NCI-H2081 treated with DMSO at 0.1 percent for 48 hours (cell line): ENCODE data around the gene BBC3.
A peak's percentile ranks its signal among the peaks of the same experiment; 100 is the strongest.

Source experiments
- DNase-seq: peaks from one replicate; lab custom pipeline; 2025; lab: John Stamatoyannopoulos, UW

Gene BBC3

GRCh38 chr19:47230054-47230920 lies 712 bp downstream of the BBC3 start:
- no peak for DNase-seq

GRCh38 chr19:47229676-47230053 lies 1.3 kb downstream of the BBC3 start:
- DNase-seq = no peak

- DNase-seq = no peak
These were observed 1.9 kb downstream of the BBC3 start for GRCh38 chr19:47228937-47229675.

GRCh38 chr19:47228168-47228936 lies 2.6 kb downstream of the BBC3 start:
- DNase-seq = no peak

- no peak for DNase-seq
These were observed 3.4 kb downstream of the BBC3 start for GRCh38 chr19:47227352-47228167.

- no peak for DNase-seq
These were observed 4.3 kb downstream of the BBC3 start for GRCh38 chr19:47226426-47227351.

- DNase-seq = peak; percentile 66
These were observed 5.1 kb downstream of the BBC3 start for GRCh38 chr19:47225746-47226425.

GRCh38 chr19:47221890-47222289 lies 9.1 kb downstream of the BBC3 start:
- no peak for DNase-seq

- no peak for DNase-seq
These were observed 9.7 kb downstream of the BBC3 start for GRCh38 chr19:47221080-47221841.

- no peak for DNase-seq
These were observed 15.4 kb downstream of the BBC3 start for GRCh38 chr19:47215581-47215980.

GRCh38 chr19:47210689-47211316 lies 20.2 kb downstream of the BBC3 start:
- peak; percentile 8 for DNase-seq

- DNase-seq = no peak
These were observed 20.9 kb downstream of the BBC3 start for GRCh38 chr19:47210180-47210490.

- DNase-seq = no peak
These were observed 21.4 kb downstream of the BBC3 start for GRCh38 chr19:47209319-47210179.

GRCh38 chr19:47203254-47203653 lies 27.7 kb downstream of the BBC3 start:
- DNase-seq = no peak

- no peak for DNase-seq
These were observed 30.5 kb downstream of the BBC3 start for GRCh38 chr19:47200530-47200929.

- no peak for DNase-seq
These were observed 33.9 kb downstream of the BBC3 start for GRCh38 chr19:47197141-47197540.

- DNase-seq = no peak
These were observed 35.6 kb downstream of the BBC3 start for GRCh38 chr19:47195434-47195833.

- no peak for DNase-seq
These were observed 40.8 kb downstream of the BBC3 start for GRCh38 chr19:47190167-47190727.
